Retinal pigment epithelial cell (primary cell): ENCODE measurements around the gene BORCS5.
A peak's percentile ranks its signal among the peaks of the same experiment; 100 is the strongest.

Source experiments
- DNase-seq: peaks from one replicate; pipeline ENCODE4 v3.0.0-alpha.2; 2010; ENCODE audit warnings: low read depth
- H3K4me3 ChIP-seq: 2 replicates; pipeline ENCODE4 v1.5.1; 2011; ENCODE audit warnings: mild to moderate bottlenecking, low read length, control low read depth, moderate library complexity
- CTCF ChIP-seq: conservative IDR thresholded peaks from 2 replicates; pipeline ENCODE4 v1.5.1; 2011; ENCODE audit warnings: low read depth, low read length, control low read depth, inconsistent platforms

BORCS5 gene

GRCh38 chr12:12425001-12425400, 68.1 kb downstream of the BORCS5 start:
- DNase-seq: no peak
- TF ChIP-seq CTCF: no peak
- H3K4me3 ChIP-seq: no peak overlapping the region

GRCh38 chr12:12425616-12426015, 68.7 kb downstream of the BORCS5 start:
- H3K4me3 ChIP-seq: no peak overlapping the region
- DNase-seq: no peak
- no peak for TF ChIP-seq CTCF

- no peak for DNase-seq
- H3K4me3 ChIP-seq: no peak overlapping the region
- TF ChIP-seq CTCF: no peak
Observed at GRCh38 chr12:12427568-12427967, 70.7 kb downstream of the BORCS5 start.

GRCh38 chr12:12428047-12428446, 71.2 kb downstream of the BORCS5 start:
- TF ChIP-seq CTCF: no peak
- H3K4me3 ChIP-seq: no peak overlapping the region
- no peak for DNase-seq

GRCh38 chr12:12428961-12429657, 72.2 kb downstream of the BORCS5 start:
- TF ChIP-seq CTCF: no peak
- DNase-seq: no peak
- H3K4me3 ChIP-seq: no peak overlapping the region

GRCh38 chr12:12432364-12432763, 75.5 kb downstream of the BORCS5 start:
- peak; percentile 84 for DNase-seq
- no peak for TF ChIP-seq CTCF
- H3K4me3 ChIP-seq: no peak overlapping the region

- no peak for TF ChIP-seq CTCF
- DNase-seq: no peak
- H3K4me3 ChIP-seq: no peak overlapping the region
Observed at GRCh38 chr12:12433203-12433731, 76.4 kb downstream of the BORCS5 start.
